H1 (cell line): ENCODE data around the gene PIGV.

ENCODE experiments used
- JUND ChIP-seq: IDR thresholded peaks from 2 replicates; pipeline ENCODE4 v1.6.1; 2011; ENCODE audit warnings: mild to moderate bottlenecking, improper control_type of control experiment, low read length
- SIN3A ChIP-seq, 2 experiments: IDR thresholded peaks in 1 of 2; conservative IDR thresholded peaks in 1 of 2; 2 replicates each; pipeline ENCODE4 v1.6.1; 2011 to 2012; ENCODE audit warnings: low read length in 2 of 2, improper control_type of control experiment in 1 of 2, low read depth in 1 of 2, mild to moderate bottlenecking in 1 of 2

DNA sequence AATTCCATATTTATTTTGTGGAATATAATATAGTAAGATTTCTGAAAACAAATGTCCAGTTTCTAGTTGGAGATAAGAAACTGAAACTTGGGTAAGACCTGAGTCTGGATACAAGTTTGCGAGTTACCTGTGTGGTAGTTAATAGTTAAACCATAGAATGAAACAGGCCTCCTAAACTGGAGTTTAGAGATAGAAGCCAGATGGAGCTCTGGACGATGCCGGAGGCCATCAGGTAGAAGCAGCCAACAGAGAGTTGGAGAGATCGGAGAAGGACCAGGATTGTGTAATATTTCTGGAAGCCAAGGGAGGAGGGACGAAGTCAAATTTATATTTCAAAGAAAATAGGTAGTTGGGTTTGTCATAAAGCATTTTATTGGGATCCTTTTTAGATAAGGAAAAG lies 46.8 kb upstream of the PIGV start:
- TF ChIP-seq SIN3A (conservative IDR thresholded peaks at IDR 0.05 in 1 of 2, IDR thresholded peaks at IDR 0.05 in 1 of 2; ENCODE audit: low read depth in 1 of 2, low read length in 2 of 2) (no peak), JUND (no peak)
